CD4-positive, alpha-beta T cell (primary cell): ENCODE measurements around the gene HYAL1. TPM values are rescaled to one million over a fixed set of nuclear protein-coding genes. Genes with fewer than 3 reads are reported as not detected.
"Not testable (repeated sequence)": the region's sequence is repeated elsewhere in the genome, so short reads cannot be mapped to it uniquely, and the experiment has no call there.

ENCODE experiments used
- ATAC-seq: fragments of 200-7000 bp; cut with Tn5 transposase; one replicate; pipeline ENCODE4 v1.10.0; 2022; ENCODE audit warnings: mild to moderate bottlenecking; ENCODE audit not compliant: poor library complexity
- CTCF ChIA-PET: fragments of 350-600 bp; sonication (Branson Sonifier 250); formaldehyde crosslinking; loops from one replicate; lab custom pipeline; 2021; ENCODE audit warnings: antibody characterized with exemption, inconsistent platforms; lab: Charles Lee
- POLR2A ChIA-PET: fragments of 350-600 bp; sonication (Branson Sonifier 250); formaldehyde crosslinking; loops from one replicate; lab custom pipeline; 2021; ENCODE audit warnings: antibody characterized with exemption, inconsistent platforms; lab: Charles Lee
- DNase-seq, 14 experiments: peaks; one replicate each; pipeline ENCODE4 v3.0.0-alpha.2; 2013 to 2020; ENCODE audit warnings: mixed read lengths in 2 of 14
- H3K27ac ChIP-seq, 2 donors: one replicate each; pipeline versions ENCODE4 v1.5.1 to v1.7.0; 2013; ENCODE audit warnings: low read length in 2 of 2, low read depth in 1 of 2, mild to moderate bottlenecking in 1 of 2
- H3K27me3 ChIP-seq, 2 experiments: 1 replicate in 1 of 2; 2 replicates in 1 of 2; pipeline versions ENCODE4 v1.6.1 to v1.7.0; 2013; ENCODE audit warnings: low read length in 2 of 2, control low read depth in 1 of 2, mild to moderate bottlenecking in 1 of 2, moderate library complexity in 1 of 2; ENCODE audit not compliant: insufficient read depth in 2 of 2, control insufficient read depth in 1 of 2
- H3K36me3 ChIP-seq: one replicate; pipeline ENCODE4 v1.6.1; 2013; ENCODE audit warnings: low read length, control low read depth; ENCODE audit not compliant: insufficient read depth
- H3K4me1 ChIP-seq: one replicate; pipeline ENCODE4 v1.6.1; 2013; ENCODE audit warnings: low read length, control low read depth; ENCODE audit not compliant: insufficient read depth
- H3K4me3 ChIP-seq: one replicate; pipeline ENCODE4 v1.5.1; 2013; ENCODE audit warnings: mild to moderate bottlenecking, low read length, moderate library complexity
- H3K9me3 ChIP-seq, 2 experiments: 1 replicate in 1 of 2; 2 replicates in 1 of 2; pipeline versions ENCODE4 v1.6.1 to v1.7.0; 2013; ENCODE audit warnings: low read length in 2 of 2, mild to moderate bottlenecking in 2 of 2, control low read depth in 1 of 2, moderate library complexity in 1 of 2; ENCODE audit not compliant: control insufficient read depth in 1 of 2, insufficient read depth in 1 of 2
- H3K27ac Mint-ChIP-seq: one replicate; pipeline ENCODE4 v1.8.0; 2020; ENCODE audit warnings: mixed read lengths
- H3K27me3 Mint-ChIP-seq: one replicate; pipeline ENCODE4 v1.8.0; 2021; ENCODE audit warnings: mixed read lengths
- H3K36me3 Mint-ChIP-seq: one replicate; pipeline ENCODE4 v1.8.0; 2021; ENCODE audit warnings: low read depth, mixed read lengths
- H3K4me1 Mint-ChIP-seq: one replicate; pipeline ENCODE4 v1.8.0; 2021; ENCODE audit warnings: low read depth, mixed read lengths
- H3K4me3 Mint-ChIP-seq: one replicate; pipeline ENCODE4 v1.8.0; 2020; ENCODE audit warnings: mild to moderate bottlenecking, mixed read lengths
- H3K9me3 Mint-ChIP-seq: one replicate; pipeline ENCODE4 v1.8.0; 2020; ENCODE audit warnings: mixed read lengths
- CTCF ChIP-seq: fragments of 200-600 bp; IDR thresholded peaks from one replicate; pipeline ENCODE4 v1.8.0; 2022; ENCODE audit warnings: antibody characterized with exemption, mild to moderate bottlenecking
- intact Hi-C, 2 experiments: fragments of 100-400 bp; cut with DNase I in 1 of 2; cut with micrococcal nuclease in 1 of 2; formaldehyde crosslinking; loops; one replicate each; pipeline versions ENCODE4 v1.15.1 to v1.9.0; 2023 to 2025; cut with DNase I, micrococcal nuclease
- total RNA-seq, 174 experiments: library from RNA in 2 of 174; stranded (reverse) in 2 of 174; gene quantifications; one replicate each; pipeline ENCODE4 v1.2.3 and lab custom pipeline; 2021 to 2026

HYAL1 gene
- total RNA-seq, 2 experiments from 2014 or later: 0.38 TPM; not detected in 1

- intact Hi-C loops: no loop called here
- TF ChIP-seq CTCF: no peak
- H3K36me3 Mint-ChIP-seq: peaks cover 11% of the 10 kb centered on the region
- ChIA-PET POLR2A (interaction anchor here (0.8 to 1.1 kb wide), 2 partner anchors 12 to 17 kb away, joined by 3 read pairs; no protein-coding TSS in a partner anchor), CTCF (interaction anchor here (0.6 kb wide), 1 partner anchor 17 kb away, joined by 3 read pairs; no protein-coding TSS in a partner anchor)
- H3K4me1 ChIP-seq: peaks cover 15% of the 10 kb centered on the region
- H3K9me3 Mint-ChIP-seq: no peaks in the 10 kb centered on the region
- peaks cover 0 to 10% of the 10 kb centered on the region in 2 experiments for H3K27me3 ChIP-seq
- peaks cover 6% of the 10 kb centered on the region for H3K36me3 ChIP-seq
- no peak overlapping the region for H3K27ac ChIP-seq
- no peaks in the 10 kb centered on the region for H3K9me3 ChIP-seq
- peaks cover 13% of the 10 kb centered on the region for H3K27me3 Mint-ChIP-seq
- H3K4me3 ChIP-seq: no peak overlapping the region
- ATAC-seq: no peak
- no peak overlapping the region for H3K4me3 Mint-ChIP-seq
- no peak for DNase-seq
- H3K27ac Mint-ChIP-seq: no peak overlapping the region
- H3K4me1 Mint-ChIP-seq: no peaks in the 10 kb centered on the region
Observed at GRCh38 chr3:50263478-50264382, 39.6 kb downstream of the HYAL1 start.

GRCh38 chr3:50262778-50263177 is 40.6 kb downstream of the HYAL1 start:
- H3K9me3 ChIP-seq: no peaks in the 10 kb centered on the region
- H3K36me3 ChIP-seq: peaks cover 15% of the 10 kb centered on the region
- ChIA-PET POLR2A (no interaction called here), CTCF (no interaction called here)
- no peak overlapping the region for H3K27ac ChIP-seq
- peaks cover 5% of the 10 kb centered on the region for H3K27me3 Mint-ChIP-seq
- peaks cover 21% of the 10 kb centered on the region for H3K36me3 Mint-ChIP-seq
- H3K9me3 Mint-ChIP-seq: no peaks in the 10 kb centered on the region
- no peak overlapping the region for H3K4me3 ChIP-seq
- no peak for TF ChIP-seq CTCF
- no peak overlapping the region for H3K27ac Mint-ChIP-seq
- no peak for ATAC-seq
- peaks cover 15% of the 10 kb centered on the region for H3K4me1 ChIP-seq
- intact Hi-C loops: no loop called here
- H3K27me3 ChIP-seq: peaks cover 0 to 10% of the 10 kb centered on the region in 2 experiments
- no peak for DNase-seq
- H3K4me1 Mint-ChIP-seq: no peaks in the 10 kb centered on the region
- H3K4me3 Mint-ChIP-seq: no peak overlapping the region

- H3K36me3 Mint-ChIP-seq: peaks cover 27% of the 10 kb centered on the region
- H3K27ac ChIP-seq, CTCF ChIA-PET, H3K27me3 Mint-ChIP-seq, intact Hi-C loops, H3K9me3 Mint-ChIP-seq, H3K4me3 Mint-ChIP-seq, H3K9me3 ChIP-seq, H3K27ac Mint-ChIP-seq, H3K4me1 Mint-ChIP-seq, POLR2A ChIA-PET, ATAC-seq, DNase-seq, H3K4me3 ChIP-seq: not testable (repeated sequence)
- H3K27me3 ChIP-seq: peaks cover 0 to 10% of the 10 kb centered on the region in 2 experiments
- peaks cover 21% of the 10 kb centered on the region for H3K36me3 ChIP-seq
- H3K4me1 ChIP-seq: peaks cover 15% of the 10 kb centered on the region
Observed at GRCh38 chr3:50262200-50262599, 41.2 kb downstream of the HYAL1 start.
